Neural crest cell (in vitro differentiated cells): ENCODE results near the gene ART3. TPM values are rescaled to one million over a fixed set of nuclear protein-coding genes. Genes with fewer than 3 reads are reported as not detected.

Experiments used
- DNase-seq: peaks from one replicate; pipeline ENCODE4 v3.0.0; 2021; ENCODE audit warnings: low read depth, mixed read lengths, low spot score
- H3K27ac Mint-ChIP-seq: one replicate; pipeline ENCODE4 v1.8.0; 2021; ENCODE audit warnings: mild to moderate bottlenecking, mixed read lengths; ENCODE audit not compliant: unreplicated experiment
- H3K27me3 Mint-ChIP-seq: 2 replicates; pipeline ENCODE4 v1.8.0; 2021; ENCODE audit warnings: low read depth, mild to moderate bottlenecking, mixed read lengths
- H3K36me3 Mint-ChIP-seq: 2 replicates; pipeline ENCODE4 v1.8.0; 2021; ENCODE audit warnings: low read depth, mild to moderate bottlenecking, mixed read lengths
- H3K4me1 Mint-ChIP-seq: 2 replicates; pipeline ENCODE4 v1.8.0; 2021; ENCODE audit warnings: mixed read lengths
- H3K4me3 Mint-ChIP-seq: one replicate; pipeline ENCODE4 v1.8.0; 2021; ENCODE audit warnings: mild to moderate bottlenecking, mixed read lengths
- H3K9me3 Mint-ChIP-seq: 2 replicates; pipeline ENCODE4 v1.8.0; 2021; ENCODE audit warnings: mixed read lengths
- CTCF ChIP-seq: fragments of 200-600 bp; sonication (generic); conservative IDR thresholded peaks from 2 replicates; pipeline ENCODE4 v1.5.0; 2021; ENCODE audit warnings: antibody characterized with exemption, mild to moderate bottlenecking
- total RNA-seq: library from RNA; stranded (reverse); gene quantifications from 2 replicates; pipeline ENCODE4 v1.2.1, GENCODE V29; 2021

Gene ART3
- total RNA-seq, 1 donor from 2014 or later = not detected

- H3K9me3 Mint-ChIP-seq = no peaks in the 10 kb centered on the region
- DNase-seq = no peak
- TF ChIP-seq CTCF = no peak
- H3K27ac Mint-ChIP-seq = peak overlapping the region; percentile 76
- no peaks in the 10 kb centered on the region for H3K27me3 Mint-ChIP-seq
- H3K4me3 Mint-ChIP-seq = no peak overlapping the region
- H3K36me3 Mint-ChIP-seq = no peaks in the 10 kb centered on the region
- H3K4me1 Mint-ChIP-seq = peaks cover 14% of the 10 kb centered on the region
These were observed 588 bp downstream of the ART3 start for GRCh38 chr4:76074993-76075600.

DNA sequence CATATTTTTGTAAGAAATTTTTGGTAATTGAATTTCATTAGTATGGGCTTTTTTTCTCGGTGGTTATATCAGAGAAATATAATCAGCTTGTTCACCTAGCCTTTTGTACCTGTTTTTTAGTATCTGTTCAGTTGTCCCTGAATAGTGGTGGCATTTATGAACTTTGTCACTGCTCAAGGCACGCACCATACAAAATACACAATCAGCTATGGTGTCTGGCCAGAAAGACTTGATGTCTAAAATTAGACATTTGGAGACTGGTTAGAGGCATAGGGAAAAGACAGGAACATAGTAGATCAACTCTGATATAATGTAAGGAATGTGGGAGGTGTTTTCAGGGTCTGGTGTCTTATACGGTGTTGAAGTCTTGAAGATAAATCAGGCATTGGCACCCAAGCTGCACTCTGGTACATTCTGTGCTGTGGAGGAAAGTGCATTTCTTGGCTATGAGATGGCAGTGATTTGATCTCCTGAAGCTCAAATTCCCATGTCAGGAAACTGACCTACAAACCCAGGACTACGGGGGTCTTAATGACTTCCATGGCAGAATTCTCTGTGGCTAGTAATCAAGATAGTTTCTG, 3.6 kb downstream of the ART3 start:
- Mint-ChIP-seq H3K9me3 (no peaks in the 10 kb centered on the region), H3K36me3 (no peaks in the 10 kb centered on the region), H3K4me1 (peaks cover 14% of the 10 kb centered on the region), H3K4me3 (no peak overlapping the region), H3K27me3 (no peaks in the 10 kb centered on the region), H3K27ac (peak overlapping the region; percentile 53)
- no peak for DNase-seq
- no peak for TF ChIP-seq CTCF

DNA sequence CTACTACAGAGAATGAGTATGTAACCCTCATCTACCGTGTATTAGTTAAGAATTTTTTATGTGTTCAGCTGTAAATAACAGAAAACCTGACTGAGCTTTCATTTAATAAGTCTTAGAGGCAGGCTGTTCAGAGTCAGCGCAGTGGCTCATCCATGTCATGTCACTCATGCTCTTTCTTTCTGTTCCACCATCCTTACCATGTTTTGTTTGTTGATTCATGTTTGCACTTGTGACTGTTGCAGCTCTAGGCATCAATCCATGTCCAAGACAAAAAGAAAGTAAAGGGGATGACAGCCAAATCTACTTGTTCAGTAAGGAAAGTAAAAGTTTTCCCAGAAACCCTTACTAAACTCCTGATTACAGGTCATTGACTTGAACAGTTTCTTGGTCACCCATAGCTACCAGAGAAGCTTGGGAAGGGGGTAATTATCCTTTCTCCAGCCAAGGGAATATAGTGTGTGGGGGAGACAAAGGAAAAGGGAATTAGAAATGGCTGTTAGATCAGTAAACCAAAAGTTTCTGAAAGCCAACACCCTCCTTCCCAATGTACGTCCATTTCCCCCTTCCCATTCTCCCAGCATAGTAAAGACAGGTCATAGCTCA, 9.0 kb downstream of the ART3 start:
- Mint-ChIP-seq H3K27ac (no peak overlapping the region), H3K4me1 (peaks cover 8% of the 10 kb centered on the region), H3K4me3 (no peak overlapping the region), H3K36me3 (no peaks in the 10 kb centered on the region), H3K9me3 (no peaks in the 10 kb centered on the region), H3K27me3 (no peaks in the 10 kb centered on the region)
- no peak for DNase-seq
- no peak for TF ChIP-seq CTCF

DNA sequence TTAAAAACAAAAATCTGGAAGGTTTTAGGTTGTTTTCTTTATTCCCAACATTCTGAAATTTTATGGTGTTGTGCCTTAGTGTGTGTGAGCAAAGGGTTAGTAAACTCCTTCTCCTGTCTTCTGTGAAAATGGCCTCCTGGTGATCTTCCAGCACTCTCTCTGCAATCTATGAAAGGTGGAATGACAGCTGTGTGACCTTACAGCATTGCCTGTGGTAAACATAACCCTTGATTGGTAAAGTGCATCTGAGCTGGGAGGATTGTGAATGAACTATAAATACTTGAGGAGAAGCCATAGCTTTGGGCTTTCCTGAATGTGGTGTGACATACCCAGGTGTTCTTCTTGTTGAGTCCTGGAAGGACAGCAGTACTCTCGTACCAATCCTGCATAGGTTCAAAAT, 10.0 kb downstream of the ART3 start:
- Mint-ChIP-seq H3K36me3 (no peaks in the 10 kb centered on the region), H3K27me3 (no peaks in the 10 kb centered on the region), H3K27ac (no peak overlapping the region), H3K4me3 (no peak overlapping the region), H3K9me3 (no peaks in the 10 kb centered on the region), H3K4me1 (peaks cover 8% of the 10 kb centered on the region)
- TF ChIP-seq CTCF = no peak
- no peak for DNase-seq

DNA sequence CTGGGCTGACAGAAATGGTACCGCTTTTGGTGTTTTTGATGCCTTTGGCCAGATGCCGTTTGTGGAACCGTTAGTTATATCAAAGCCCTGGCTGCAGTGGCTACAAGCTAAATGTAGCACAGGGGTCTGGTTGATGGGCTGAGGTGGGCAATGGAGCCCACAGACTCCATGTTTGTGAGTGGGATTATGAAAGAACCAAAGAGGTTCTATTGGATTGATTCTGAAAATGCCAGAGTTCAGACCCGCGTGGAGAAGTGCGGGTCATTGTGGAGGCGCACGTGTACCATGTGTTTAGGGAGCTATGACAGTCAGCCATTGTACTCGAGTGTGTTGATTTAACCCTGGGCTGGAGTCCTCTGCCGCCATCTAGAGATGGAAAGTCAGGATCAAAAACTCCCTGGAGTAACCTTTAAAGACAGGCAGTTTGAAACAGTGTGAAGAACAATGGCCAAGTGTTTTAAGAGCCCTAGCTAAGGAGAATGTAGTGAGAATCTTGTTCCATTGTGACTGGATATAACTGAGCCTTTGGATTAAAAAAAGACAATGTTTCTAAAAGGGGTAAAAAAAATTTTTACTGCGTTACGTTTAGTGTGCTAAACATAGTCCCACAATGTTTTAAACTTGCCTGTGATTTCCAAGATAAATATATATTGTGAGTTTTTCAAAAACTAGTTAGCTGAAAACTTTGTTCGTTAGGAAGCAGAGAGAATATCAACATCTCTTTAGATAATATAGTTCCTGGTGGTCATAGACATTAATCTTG, 12.7 kb downstream of the ART3 start:
- Mint-ChIP-seq H3K27ac (peak overlapping the region; percentile 85), H3K27me3 (no peaks in the 10 kb centered on the region), H3K9me3 (no peaks in the 10 kb centered on the region), H3K4me1 (peaks cover 8% of the 10 kb centered on the region), H3K36me3 (no peaks in the 10 kb centered on the region), H3K4me3 (no peak overlapping the region)
- peak; percentile 56 for DNase-seq
- TF ChIP-seq CTCF = peak; percentile 66
